Brain pericyte (primary cell): Measurements from ENCODE around the gene ZFX.
"Not testable (repeated sequence)": the region's sequence is repeated elsewhere in the genome, so short reads cannot be mapped to it uniquely, and the experiment has no call there.

Source experiments
- DNase-seq: peaks from one replicate; pipeline ENCODE4 v3.0.0-alpha.2; 2012; ENCODE audit warnings: low read depth, low spot score

Gene ZFX

GRCh38 chrX:24151513-24151912 is 2.0 kb downstream of the ZFX start:
- DNase-seq, result no peak

GRCh38 chrX:24153178-24153795 is 3.8 kb downstream of the ZFX start:
- DNase-seq, result no peak

GRCh38 chrX:24153796-24154189 is 4.3 kb downstream of the ZFX start:
- DNase-seq, result no peak

DNA sequence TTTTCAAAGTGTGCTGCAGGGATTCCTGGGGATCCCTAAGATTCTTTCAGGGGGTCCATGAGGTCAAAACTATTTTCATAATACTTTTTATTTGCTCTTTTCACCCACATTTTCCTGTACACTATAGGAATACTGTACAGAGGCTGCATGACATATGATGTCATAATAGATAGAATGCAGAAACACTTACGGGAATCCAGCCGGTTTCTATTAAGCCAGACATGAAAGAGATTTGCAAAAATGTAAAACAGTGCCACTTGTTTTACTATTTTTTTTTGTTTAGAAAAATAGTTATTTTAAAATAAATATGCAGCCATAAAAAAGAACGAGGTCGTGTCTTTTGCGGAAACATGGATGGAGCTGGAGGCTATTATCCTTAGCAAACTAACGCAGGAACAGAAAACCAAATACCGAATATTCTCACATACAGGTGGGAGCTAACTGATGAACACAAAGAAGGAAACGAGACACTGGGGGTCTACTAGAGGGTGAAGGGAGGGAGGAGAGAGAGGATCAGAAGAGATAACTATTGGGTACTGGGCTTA is 5.0 kb downstream of the ZFX start:
- DNase-seq, result no peak

DNA sequence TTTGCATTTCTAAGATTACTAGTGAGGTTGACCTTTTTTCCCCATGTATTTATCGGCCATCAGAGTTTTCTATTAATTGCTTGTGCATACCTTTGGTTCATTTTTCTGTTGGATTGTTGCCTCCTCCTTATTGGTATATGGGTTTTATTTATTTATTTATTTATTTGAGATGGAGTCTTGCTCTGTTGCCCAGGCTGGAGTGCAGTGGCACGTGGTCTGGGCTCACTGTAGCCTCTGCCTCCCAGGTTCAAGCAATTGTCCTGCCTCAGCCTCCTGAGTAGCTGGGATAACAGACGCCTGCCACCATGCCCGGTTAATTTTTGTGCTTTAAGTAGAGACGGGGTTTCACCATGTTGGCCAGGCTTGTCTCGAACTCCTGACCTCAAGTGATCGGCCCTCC is 6.2 kb downstream of the ZFX start:
- DNase-seq, result not testable (repeated sequence)

DNA sequence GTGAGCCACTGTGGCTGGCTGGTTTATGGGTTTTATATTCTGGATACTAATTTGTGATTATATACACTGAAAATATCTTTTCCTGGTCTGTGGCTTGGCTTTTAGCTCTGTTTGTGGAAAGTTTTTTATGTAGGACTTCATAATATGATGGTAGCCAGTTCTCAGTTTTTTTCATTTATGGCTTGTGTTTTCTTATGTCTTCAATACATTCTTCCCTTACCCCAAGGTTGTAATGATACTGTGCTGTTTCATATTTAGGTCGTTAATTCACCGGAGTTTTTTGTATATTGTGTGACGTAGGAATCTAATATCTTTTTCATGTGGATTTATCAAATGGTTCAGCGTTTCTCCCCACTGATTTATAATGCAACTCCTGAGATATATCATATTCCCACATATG is 6.6 kb downstream of the ZFX start:
- no peak for DNase-seq

DNA sequence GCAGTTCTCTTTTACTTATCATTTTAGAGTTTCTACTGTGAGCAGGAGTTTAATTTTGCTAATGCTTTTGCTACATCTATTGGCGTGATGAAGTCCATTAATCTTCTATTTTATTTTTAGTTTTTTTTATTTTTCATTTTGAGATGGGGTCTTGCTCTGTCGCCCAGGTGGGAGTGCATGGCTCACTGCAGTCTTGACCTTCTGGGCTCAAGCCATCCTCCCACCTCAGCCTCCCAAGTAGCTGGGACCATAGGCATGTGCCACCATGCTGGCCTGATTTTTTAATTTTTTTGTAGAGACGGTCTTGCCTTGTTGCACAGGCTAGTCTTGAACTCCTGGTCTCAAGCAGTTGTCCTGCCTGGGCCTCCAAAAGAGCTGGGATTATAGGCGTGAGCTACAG is 9.4 kb downstream of the ZFX start:
- DNase-seq, result no peak

DNA sequence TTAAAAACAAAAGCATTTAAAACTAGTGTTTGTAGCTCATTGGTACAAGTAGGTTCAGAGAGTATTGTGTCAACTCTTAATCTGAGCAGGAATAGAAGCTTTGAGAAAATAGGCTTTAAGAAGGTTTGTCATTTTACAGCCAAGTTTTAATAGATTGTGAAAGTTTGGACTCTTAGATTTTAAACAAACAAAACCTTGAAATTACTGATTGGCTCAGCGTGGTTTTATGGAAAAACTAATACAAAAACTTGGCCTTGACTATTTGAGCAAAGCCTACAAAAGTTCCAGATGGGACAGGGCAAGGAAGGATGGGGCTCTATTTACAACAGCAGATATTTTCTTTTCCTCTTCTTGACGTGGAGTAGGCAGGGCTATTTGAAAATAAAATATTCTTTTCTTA is 16.5 kb downstream of the ZFX start:
- no peak for DNase-seq

GRCh38 chrX:24167719-24168472 is 18.4 kb downstream of the ZFX start:
- DNase-seq, result no peak

GRCh38 chrX:24168807-24169206 is 19.3 kb downstream of the ZFX start:
- no peak for DNase-seq

- no peak for DNase-seq
Observed at GRCh38 chrX:24169211-24169610, 19.7 kb downstream of the ZFX start.

DNA sequence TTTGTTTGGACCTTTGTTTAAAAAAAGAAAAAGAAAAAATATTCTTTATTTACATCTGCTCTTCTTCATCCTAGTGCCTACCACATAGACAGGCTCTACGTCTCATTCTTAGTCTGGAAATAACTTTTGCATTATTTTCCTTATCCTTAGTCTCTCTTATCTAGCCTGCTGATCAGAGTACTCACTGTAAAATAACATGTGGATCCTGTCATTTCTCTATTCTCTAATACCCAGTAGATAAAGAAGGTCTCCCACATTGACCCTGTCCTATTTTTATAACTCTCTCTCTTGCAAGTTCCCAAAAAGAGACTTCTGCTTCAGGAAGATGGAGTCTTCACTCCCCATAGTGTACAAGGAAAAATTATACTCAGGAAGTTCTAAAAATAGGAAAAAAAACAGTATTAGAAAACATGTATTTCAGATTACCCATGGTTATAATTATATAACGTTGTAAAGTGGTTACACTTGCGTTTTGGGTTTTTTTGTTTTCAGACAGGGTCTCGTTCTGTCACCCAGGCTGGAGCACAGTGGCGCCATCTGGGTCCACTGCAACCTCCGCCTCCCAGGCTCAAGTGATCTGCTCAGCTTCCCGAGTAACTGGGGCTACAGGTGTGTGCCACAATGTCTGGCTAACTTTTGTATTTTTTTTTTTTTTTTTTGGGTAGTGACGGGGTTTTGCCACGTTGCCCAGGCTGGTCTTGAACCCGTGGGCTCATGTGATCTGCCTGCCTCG is 23.8 kb downstream of the ZFX start:
- no peak for DNase-seq

DNA sequence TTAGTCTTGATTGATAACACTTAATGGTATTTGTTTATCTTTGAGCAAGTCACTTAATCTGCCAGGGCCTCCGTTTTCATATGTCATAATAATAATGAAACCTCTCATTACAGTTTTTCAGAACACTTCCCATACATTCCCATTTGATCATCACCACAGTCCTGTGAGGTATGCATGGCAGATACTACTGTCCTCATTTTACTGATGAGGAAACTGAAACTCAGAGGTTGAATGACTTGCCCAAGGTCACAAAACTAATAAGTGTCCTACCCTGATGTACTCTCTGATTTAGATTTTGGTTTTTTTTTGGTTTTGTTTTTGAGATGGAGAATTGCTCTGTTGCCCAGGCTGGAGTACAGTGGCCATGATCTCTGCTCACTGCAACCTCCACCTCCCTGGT is 25.7 kb downstream of the ZFX start:
- DNase-seq, result no peak

DNA sequence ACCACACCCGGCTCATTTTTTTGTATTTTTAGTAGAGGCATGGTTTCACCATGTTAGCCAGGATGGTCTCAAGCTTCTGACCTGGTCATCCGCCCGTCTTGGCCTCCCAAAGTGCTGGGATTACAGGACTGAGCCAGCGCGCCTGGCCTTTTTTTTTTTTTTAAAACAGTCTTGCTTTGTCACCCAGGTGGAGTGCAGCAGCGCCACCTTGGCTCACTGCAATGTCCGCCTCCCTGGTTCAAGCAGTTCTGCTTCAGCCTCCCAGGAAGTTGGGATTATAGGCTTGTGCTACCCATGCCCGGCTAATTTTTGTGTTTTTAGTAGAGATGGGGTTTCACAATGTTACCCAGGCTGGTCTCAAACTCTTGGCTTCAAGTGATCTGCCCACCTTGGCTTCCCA is 28.9 kb downstream of the ZFX start:
- no peak for DNase-seq

GRCh38 chrX:24184018-24184417 is 34.5 kb downstream of the ZFX start:
- no peak for DNase-seq

GRCh38 chrX:24186483-24186882 is 37.0 kb downstream of the ZFX start:
- DNase-seq, result no peak

DNA sequence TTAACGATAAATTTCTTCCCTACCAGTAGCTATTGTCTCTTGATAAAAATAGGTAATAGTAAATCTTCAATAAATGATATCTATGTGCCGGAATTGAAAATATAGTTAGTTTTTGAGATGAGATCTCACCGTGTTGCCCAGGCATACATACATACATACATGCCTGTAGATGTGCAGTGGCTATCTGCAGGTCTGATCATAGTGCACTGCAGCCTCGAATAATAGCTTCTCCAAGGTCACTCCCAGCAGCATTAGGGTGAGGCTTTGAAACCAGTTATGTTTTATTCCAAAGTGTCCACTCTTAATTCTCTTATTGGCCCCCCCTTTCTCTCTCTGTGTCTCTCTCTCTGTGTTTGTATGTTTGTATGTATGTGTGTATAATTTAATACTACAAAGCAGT is 37.5 kb downstream of the ZFX start:
- DNase-seq, result no peak

DNA sequence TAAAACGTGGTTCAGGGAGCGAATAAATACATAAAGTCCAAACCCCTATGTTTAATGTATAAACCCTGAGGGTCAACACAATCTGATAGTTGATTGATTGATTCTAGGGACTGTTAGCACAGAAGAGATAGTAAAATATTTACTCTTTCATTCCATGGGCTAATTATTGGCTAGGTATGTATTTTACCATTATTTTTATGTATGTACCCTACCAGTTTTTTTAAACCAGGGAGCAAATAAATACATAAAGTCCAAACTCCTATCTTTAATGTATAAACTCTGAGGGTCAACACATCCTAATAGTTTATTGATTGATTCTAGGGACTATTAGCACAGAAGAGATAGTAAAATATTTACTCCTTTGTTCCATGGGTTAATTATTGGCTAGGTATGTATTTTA is 40.0 kb downstream of the ZFX start:
- DNase-seq, result no peak

DNA sequence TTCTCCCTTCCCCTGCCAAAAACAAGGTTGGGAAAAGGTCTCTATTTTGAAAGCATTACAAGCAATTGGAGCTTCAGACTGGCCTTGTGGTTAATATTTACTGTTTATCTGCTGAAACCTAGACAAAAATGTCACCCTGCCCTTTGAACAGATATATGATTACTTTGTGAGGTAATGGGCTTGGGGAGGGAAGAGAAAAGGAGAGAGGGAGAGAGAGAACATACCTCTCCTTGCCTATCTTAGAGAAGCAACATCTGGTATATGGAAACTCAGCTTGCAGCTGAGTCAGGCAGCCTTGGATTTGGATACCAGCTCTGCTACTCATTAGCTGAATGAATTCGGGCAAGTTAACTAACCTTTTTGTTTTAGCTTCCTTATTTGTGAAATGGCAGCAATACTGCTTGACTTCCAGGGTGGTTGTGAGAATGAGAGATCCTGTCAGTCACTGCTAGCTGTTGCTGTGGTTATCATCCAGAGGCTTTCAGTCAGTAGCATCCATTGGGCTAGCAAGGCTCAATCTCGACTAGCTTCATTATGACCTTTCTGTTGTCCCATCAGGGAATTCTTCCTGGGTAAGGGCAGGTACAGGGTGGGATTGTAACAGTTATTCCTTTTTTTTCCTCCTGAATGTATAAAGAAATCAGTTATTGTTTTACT is 41.1 kb downstream of the ZFX start:
- DNase-seq, result no peak

DNA sequence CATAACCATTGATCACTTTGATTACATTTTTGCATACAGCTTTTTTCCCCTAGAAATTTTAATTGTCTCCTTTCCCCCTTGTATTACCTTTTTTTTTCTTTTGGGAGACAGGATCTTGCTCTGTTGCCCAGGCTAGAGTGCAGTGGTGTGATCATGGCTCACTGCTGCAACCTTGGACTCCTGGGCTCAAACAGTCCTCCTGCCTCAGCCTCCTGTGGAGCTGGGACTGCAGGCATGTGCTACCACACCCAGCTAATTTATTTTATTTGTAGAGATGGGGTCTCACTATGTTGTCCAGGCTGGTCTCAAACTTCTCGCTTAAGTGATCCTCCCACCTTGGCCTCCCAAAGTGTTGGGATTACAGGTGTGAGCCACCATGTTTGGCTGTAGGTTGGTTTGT is 47.0 kb downstream of the ZFX start:
- no peak for DNase-seq

DNA sequence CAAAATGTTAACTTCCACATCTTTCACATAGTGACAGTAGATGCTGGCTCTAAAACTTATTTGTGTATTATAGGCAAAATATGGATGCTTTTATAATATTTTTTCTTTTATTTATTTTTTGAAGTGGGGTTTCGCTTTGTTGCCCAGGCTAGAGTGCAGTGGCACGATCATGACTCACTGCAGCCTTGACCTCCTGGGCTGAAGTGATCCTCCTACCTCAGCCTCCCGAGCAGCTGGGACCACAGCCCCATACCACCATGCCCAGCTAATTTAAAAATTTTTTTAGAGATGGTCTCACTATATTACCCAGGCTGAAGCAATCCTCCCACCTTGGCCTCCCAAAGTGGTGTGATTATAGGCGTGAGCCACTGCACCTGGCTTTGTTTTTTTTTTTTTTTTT is 48.6 kb downstream of the ZFX start:
- no peak for DNase-seq

DNA sequence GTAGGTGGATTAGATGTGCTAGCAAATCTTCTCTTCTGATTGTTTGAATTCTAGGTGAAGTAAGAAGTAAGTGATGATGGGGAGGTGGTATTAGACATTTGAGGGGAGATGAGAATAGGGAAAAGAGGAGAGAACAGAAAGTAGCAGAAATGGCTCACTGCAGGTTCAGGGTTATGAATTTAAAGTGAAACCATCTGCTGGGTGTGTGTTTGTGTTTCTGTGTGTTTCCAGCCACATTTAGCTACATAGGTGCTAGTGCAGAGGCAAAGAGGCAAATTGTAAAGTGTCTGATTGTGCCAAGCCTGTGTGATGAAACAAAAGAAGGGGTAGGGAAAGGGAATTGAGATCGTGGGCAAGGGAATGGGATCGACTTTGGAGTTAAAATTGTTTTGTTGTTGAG is 50.6 kb downstream of the ZFX start:
- DNase-seq, result no peak
